Activated CD4-positive, alpha-beta T cell treated with anti-CD3 and anti-CD28 coated beads for 36 hours (primary cell): ENCODE measurements around the gene RPL35. TPM values are rescaled to one million over a fixed set of nuclear protein-coding genes. Genes with fewer than 3 reads are reported as not detected.
"Not testable (repeated sequence)": the region's sequence is repeated elsewhere in the genome, so short reads cannot be mapped to it uniquely, and the experiment has no call there.

Source experiments
- ATAC-seq: fragments of 200-7000 bp; cut with Tn5 transposase; one replicate; pipeline ENCODE4 v1.10.0; 2021; ENCODE audit warnings: mild to moderate bottlenecking, moderate library complexity
- CTCF ChIA-PET: fragments of 350-600 bp; sonication (Branson Sonifier 250); formaldehyde crosslinking; loops from one replicate; lab custom pipeline; 2021; ENCODE audit warnings: antibody characterized with exemption; lab: Charles Lee
- POLR2A ChIA-PET: fragments of 350-600 bp; sonication (Branson Sonifier 250); formaldehyde crosslinking; loops from one replicate; lab custom pipeline; 2021; ENCODE audit warnings: antibody characterized with exemption, inconsistent platforms; lab: Charles Lee
- DNase-seq: peaks from one replicate; pipeline ENCODE4 v3.0.0-alpha.2; 2020
- H3K27ac Mint-ChIP-seq: one replicate; pipeline ENCODE4 v1.8.0; 2021; ENCODE audit warnings: mixed read lengths
- H3K27me3 Mint-ChIP-seq: one replicate; pipeline ENCODE4 v1.8.0; 2021; ENCODE audit warnings: mixed read lengths
- H3K36me3 Mint-ChIP-seq: one replicate; pipeline ENCODE4 v1.8.0; 2021; ENCODE audit warnings: low read depth, mixed read lengths
- H3K4me1 Mint-ChIP-seq: one replicate; pipeline ENCODE4 v1.8.0; 2021; ENCODE audit warnings: mixed read lengths
- H3K4me3 Mint-ChIP-seq: one replicate; pipeline ENCODE4 v1.8.0; 2021; ENCODE audit warnings: mild to moderate bottlenecking, moderate library complexity, mixed read lengths
- H3K9me3 Mint-ChIP-seq: one replicate; pipeline ENCODE4 v1.8.0; 2021; ENCODE audit warnings: low read depth, mixed read lengths
- intact Hi-C, 2 experiments: fragments of 100-400 bp; cut with DNase I in 1 of 2; cut with micrococcal nuclease in 1 of 2; formaldehyde crosslinking; loops; one replicate each; pipeline versions ENCODE4 v1.14.2 to v1.15.1; 2022 to 2024; cut with DNase I, micrococcal nuclease
- total RNA-seq, 2 experiments: library from RNA; stranded (reverse); gene quantifications; one replicate each; pipeline ENCODE4 v1.2.3, GENCODE V29; 2021

The RPL35 gene
- total RNA-seq, 2 experiments from 2014 or later, result 2,227 to 2,561 TPM

GRCh38 chr9:124853605-124854143 lies 8.1 kb downstream of the RPL35 start:
- ChIA-PET CTCF (interaction anchor here (0.6 to 8.5 kb wide), 31 partner anchors 8 to 524 kb away, joined by 3 to 260 read pairs (median 3); partner anchors contain the start of genes ARPC5L, NR6A1, OLFML2A and RPL35), POLR2A (interaction anchor here (1.1 to 1.2 kb wide), 2 partner anchors 8 to 23 kb away, joined by 3 read pairs; no protein-coding TSS in a partner anchor)
- peaks cover 23% of the 10 kb centered on the region for H3K4me1 Mint-ChIP-seq
- DNase-seq (no peak), ATAC-seq (no peak)
- intact Hi-C loops, result loop anchor here (1.0 to 5.0 kb wide), 4 partner anchors 79 to 521 kb away; no protein-coding TSS in a partner anchor
- H3K36me3 Mint-ChIP-seq, result peaks cover 19% of the 10 kb centered on the region
- H3K27me3 Mint-ChIP-seq, result peaks cover 8% of the 10 kb centered on the region
- no peaks in the 10 kb centered on the region for H3K9me3 Mint-ChIP-seq
- no peak overlapping the region for H3K27ac Mint-ChIP-seq
- H3K4me3 Mint-ChIP-seq, result no peak overlapping the region

DNA sequence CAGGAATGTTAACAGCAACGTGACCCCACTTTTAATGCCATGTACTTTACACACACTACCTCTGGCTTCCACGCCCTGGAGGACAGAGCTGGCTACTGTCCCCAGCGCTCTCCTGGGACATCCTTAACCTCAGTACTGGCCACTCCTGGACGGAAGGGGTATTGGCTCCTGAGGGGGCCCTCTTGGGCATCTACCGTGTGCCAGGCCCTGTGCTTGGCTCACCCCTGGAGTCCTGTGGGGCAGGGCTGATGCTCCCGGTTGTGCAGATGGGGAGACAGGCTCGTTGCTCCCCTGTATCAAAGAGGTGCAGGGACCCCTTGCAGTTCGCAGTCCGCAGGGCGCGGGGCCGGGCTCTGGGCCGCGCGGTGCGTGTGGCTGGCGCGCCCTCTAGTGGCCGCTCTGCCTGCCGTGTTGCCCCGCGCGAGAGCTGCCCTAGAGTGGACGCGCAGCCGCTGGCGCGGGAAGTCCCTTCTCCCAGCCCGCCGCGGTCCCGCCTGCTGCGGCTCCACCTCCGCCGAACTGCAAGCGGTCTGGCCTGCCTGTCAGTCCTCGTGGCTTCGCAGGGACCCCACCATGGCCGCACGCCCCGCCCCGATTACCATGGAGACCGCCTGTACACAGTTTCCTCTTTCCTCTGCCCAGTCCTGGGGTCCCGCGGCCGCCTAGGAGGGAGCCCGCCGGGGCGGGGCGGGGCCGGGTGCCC lies 8.8 kb downstream of the RPL35 start, which contains the start of gene WDR38:
Gene WDR38, plus strand, starts transcription at position 632 of the 703 bp plus-strand sequence. CDS start 72 bp downstream, outside the sequence.
- POLR2A ChIA-PET, result interaction anchor here (1.1 to 1.2 kb wide), 3 partner anchors 8 to 74 kb away, joined by 3 read pairs; no protein-coding TSS in a partner anchor
- CTCF ChIA-PET, result interaction anchor here (0.6 to 8.5 kb wide), 38 partner anchors 7 to 1980 kb away, joined by 3 to 260 read pairs (median 3); partner anchors contain the start of genes ARPC5L, NR6A1, OLFML2A and RPL35
- ATAC-seq, result peak; percentile 88
- H3K4me3 Mint-ChIP-seq, result peak within 1 kb of the TSS; percentile 46
- peaks cover 12% of the 10 kb centered on the region for H3K36me3 Mint-ChIP-seq
- no peaks in the 10 kb centered on the region for H3K9me3 Mint-ChIP-seq
- intact Hi-C loops, result loop anchor here (1.0 to 5.0 kb wide), 4 partner anchors 79 to 521 kb away; no protein-coding TSS in a partner anchor
- peaks cover 16% of the 10 kb centered on the region for H3K4me1 Mint-ChIP-seq
- H3K27me3 Mint-ChIP-seq, result peaks cover 10% of the 10 kb centered on the region
- DNase-seq, result peak; percentile 85
- no peak within 1 kb of the TSS for H3K27ac Mint-ChIP-seq

DNA sequence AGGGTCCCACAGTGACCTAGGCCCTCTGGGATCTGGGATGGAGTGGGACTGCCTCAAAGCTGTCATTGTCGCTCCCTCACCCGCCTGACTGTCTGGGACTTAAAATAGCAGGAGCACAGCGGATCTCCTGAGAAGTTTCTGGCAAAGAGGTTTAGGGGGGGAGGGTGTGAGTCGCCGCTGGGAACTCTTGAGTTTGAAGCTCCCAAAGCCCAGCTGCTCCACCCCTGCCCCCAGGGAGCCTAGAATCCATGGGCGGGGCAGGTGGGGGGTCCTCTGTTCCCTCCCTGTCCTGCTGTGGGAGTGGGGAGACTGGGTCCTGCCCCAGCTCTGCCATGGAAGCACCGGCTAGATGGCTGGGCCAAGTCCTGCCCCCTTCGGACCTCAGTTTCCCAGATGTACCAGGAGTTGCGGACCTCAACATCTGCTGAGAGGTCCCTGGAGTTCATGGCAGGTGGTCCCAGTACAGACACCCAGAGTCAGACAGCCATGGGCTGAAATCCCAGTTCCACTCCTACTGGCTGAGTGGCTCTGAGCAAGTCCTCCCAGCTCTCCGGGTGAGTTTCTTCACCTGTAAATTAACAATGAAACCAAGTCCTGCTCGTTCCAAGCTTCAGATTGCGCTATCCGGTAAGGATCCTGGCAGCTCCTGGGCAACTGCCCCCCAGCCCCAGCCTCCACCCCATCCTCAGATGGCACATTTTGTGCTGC lies 9.5 kb downstream of the RPL35 start:
- intact Hi-C loops, result loop anchor here in 1 of 2 experiments (5.0 kb wide), 1 partner anchor 235 kb away; no protein-coding TSS in a partner anchor
- H3K27me3 Mint-ChIP-seq, result peaks cover 13% of the 10 kb centered on the region
- ATAC-seq, result no peak
- H3K4me3 Mint-ChIP-seq, result no peak overlapping the region
- CTCF ChIA-PET, result interaction anchor here (0.6 to 8.5 kb wide), 22 partner anchors 10 to 1980 kb away, joined by 3 to 260 read pairs (median 6); partner anchors contain the start of genes ARPC5L, NR6A1, OLFML2A and RPL35
- POLR2A ChIA-PET, result interaction anchor here (1.2 kb wide), 1 partner anchor 73 kb away, joined by 3 read pairs; no protein-coding TSS in a partner anchor
- H3K36me3 Mint-ChIP-seq, result peaks cover 6% of the 10 kb centered on the region
- H3K9me3 Mint-ChIP-seq, result no peaks in the 10 kb centered on the region
- H3K4me1 Mint-ChIP-seq, result peaks cover 9% of the 10 kb centered on the region
- H3K27ac Mint-ChIP-seq, result no peak overlapping the region
- DNase-seq, result no peak

- intact Hi-C loops, result loop anchor here in 1 of 2 experiments (5.0 kb wide), 1 partner anchor 232 kb away; no protein-coding TSS in a partner anchor
- no peak overlapping the region for H3K4me3 Mint-ChIP-seq
- no peaks in the 10 kb centered on the region for H3K36me3 Mint-ChIP-seq
- no peaks in the 10 kb centered on the region for H3K9me3 Mint-ChIP-seq
- ATAC-seq (no peak), DNase-seq (no peak)
- peaks cover 7% of the 10 kb centered on the region for H3K4me1 Mint-ChIP-seq
- peaks cover 18% of the 10 kb centered on the region for H3K27me3 Mint-ChIP-seq
- POLR2A ChIA-PET, result no interaction called here
- CTCF ChIA-PET, result interaction anchor here (1.5 to 8.5 kb wide), 3 partner anchors 9 to 76 kb away, joined by 7 to 260 read pairs (median 8); partner anchors contain the start of genes NR6A1 and OLFML2A
- H3K27ac Mint-ChIP-seq, result no peak overlapping the region
Measured at GRCh38 chr9:124849801-124850200, 12.0 kb downstream of the RPL35 start.

GRCh38 chr9:124846969-124847368 lies 14.8 kb downstream of the RPL35 start:
- intact Hi-C loops, result no loop called here
- H3K4me1 Mint-ChIP-seq, result no peaks in the 10 kb centered on the region
- H3K36me3 Mint-ChIP-seq, result no peaks in the 10 kb centered on the region
- DNase-seq (no peak), ATAC-seq (no peak)
- ChIA-PET POLR2A (interaction anchor here (0.7 kb wide), 1 partner anchor 56 kb away, joined by 6 read pairs; no protein-coding TSS in a partner anchor), CTCF (interaction anchor here (1.0 to 2.8 kb wide), 3 partner anchors 72 to 81 kb away, joined by 4 to 19 read pairs (median 4); no protein-coding TSS in a partner anchor)
- no peak overlapping the region for H3K27ac Mint-ChIP-seq
- H3K27me3 Mint-ChIP-seq, result peaks cover 18% of the 10 kb centered on the region
- no peaks in the 10 kb centered on the region for H3K9me3 Mint-ChIP-seq
- no peak overlapping the region for H3K4me3 Mint-ChIP-seq

- DNase-seq, H3K4me1 Mint-ChIP-seq, ATAC-seq, intact Hi-C loops, H3K4me3 Mint-ChIP-seq, H3K36me3 Mint-ChIP-seq, H3K27ac Mint-ChIP-seq, H3K9me3 Mint-ChIP-seq: not testable (repeated sequence)
- POLR2A ChIA-PET, result interaction anchor here (0.7 kb wide), 1 partner anchor 56 kb away, joined by 6 read pairs; no protein-coding TSS in a partner anchor
- CTCF ChIA-PET, result interaction anchor here (1.2 to 2.8 kb wide), 4 partner anchors 7 to 80 kb away, joined by 3 to 19 read pairs (median 4); partner anchors contain the start of gene WDR38
- H3K27me3 Mint-ChIP-seq, result peaks cover 17% of the 10 kb centered on the region
Measured at GRCh38 chr9:124846467-124846866, 15.3 kb downstream of the RPL35 start.

DNA sequence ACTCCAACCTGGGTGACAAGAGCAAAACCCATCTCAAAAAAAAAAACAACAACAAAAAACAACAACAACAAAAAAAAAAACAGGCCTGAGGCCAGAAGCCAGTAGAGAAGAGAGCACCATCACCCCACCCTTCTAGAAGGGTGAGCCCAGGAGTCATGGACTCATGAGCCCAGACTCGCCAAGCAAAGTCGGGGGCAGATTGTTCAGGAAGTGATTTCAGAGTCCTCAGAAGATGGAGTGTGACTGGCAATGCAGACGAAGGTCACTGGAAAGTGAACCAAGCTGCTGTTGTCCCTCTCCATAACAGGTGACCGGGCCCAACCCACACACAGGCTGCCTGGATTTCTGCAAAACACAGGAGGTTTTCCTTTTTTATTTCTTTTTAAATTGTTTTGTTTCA lies 17.5 kb downstream of the RPL35 start:
- ATAC-seq (no peak), DNase-seq (no peak)
- Mint-ChIP-seq H3K27ac (no peak overlapping the region), H3K27me3 (peaks cover 14% of the 10 kb centered on the region), H3K4me3 (no peak overlapping the region), H3K4me1 (no peaks in the 10 kb centered on the region), H3K36me3 (no peaks in the 10 kb centered on the region), H3K9me3 (no peaks in the 10 kb centered on the region)
- ChIA-PET CTCF (interaction anchor here (0.6 kb wide), 1 partner anchor 15 kb away, joined by 3 read pairs; no protein-coding TSS in a partner anchor), POLR2A (no interaction called here)
- intact Hi-C loops, result no loop called here

GRCh38 chr9:124843456-124844034 lies 18.2 kb downstream of the RPL35 start:
- intact Hi-C loops, result no loop called here
- Mint-ChIP-seq H3K27me3 (peaks cover 16% of the 10 kb centered on the region), H3K4me3 (no peak overlapping the region), H3K36me3 (no peaks in the 10 kb centered on the region), H3K9me3 (no peaks in the 10 kb centered on the region), H3K27ac (no peak overlapping the region), H3K4me1 (no peaks in the 10 kb centered on the region)
- ATAC-seq, result no peak
- POLR2A ChIA-PET, result interaction anchor here (0.5 kb wide), 1 partner anchor 684 kb away, joined by 3 read pairs; no protein-coding TSS in a partner anchor
- CTCF ChIA-PET, result interaction anchor here (1.8 kb wide), 1 partner anchor 9 kb away, joined by 9 read pairs; no protein-coding TSS in a partner anchor
- DNase-seq, result no peak

GRCh38 chr9:124841075-124841821 lies 20.5 kb downstream of the RPL35 start:
- ATAC-seq, result no peak
- H3K36me3 Mint-ChIP-seq, result no peaks in the 10 kb centered on the region

More at GRCh38 chr9:124841075-124841821, 20.5 kb downstream of the RPL35 start:
- Mint-ChIP-seq H3K4me3 (no peak overlapping the region), H3K27ac (no peak overlapping the region), H3K27me3 (peaks cover 14% of the 10 kb centered on the region), H3K9me3 (no peaks in the 10 kb centered on the region), H3K4me1 (no peaks in the 10 kb centered on the region)
- DNase-seq, result no peak
- ChIA-PET CTCF (interaction anchor here (0.6 to 2.0 kb wide), 9 partner anchors 10 to 909 kb away, joined by 3 to 8 read pairs (median 3); no protein-coding TSS in a partner anchor), POLR2A (no interaction called here)
- intact Hi-C loops, result no loop called here
